Measurements from ENCODE around the gene ARVCF. TPM values are rescaled to one million over a fixed set of nuclear protein-coding genes. Genes with fewer than 3 reads are reported as not detected.

Gene ARVCF
- total and polyA plus RNA-seq, 2 experiments from 2014 or later: 15.6 to 122 TPM

DNA sequence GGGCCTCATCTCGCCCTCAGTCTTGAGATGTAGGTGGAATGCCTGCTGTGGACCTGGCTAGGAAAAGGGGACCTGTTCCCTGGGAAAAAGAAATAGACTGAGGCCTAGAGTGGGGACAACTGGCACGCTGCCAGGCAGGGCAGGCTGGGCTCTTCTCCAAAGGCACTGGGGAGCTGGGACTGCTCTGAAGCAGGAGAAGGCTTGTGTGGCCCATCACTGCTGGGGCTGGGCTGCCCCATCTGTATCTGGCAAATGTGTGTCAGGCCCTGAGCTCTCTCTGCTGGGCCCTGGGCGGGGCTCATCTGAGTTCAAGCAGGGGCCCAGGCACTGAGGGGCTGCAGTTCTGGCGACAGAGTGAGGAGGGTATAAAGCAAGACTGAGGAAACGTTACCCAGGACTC, 32.9 kb downstream of the ARVCF start:
- H3K27ac Mint-ChIP-seq: no peak overlapping the region
- H3K9me3 Mint-ChIP-seq: no peaks in the 10 kb centered on the region
- H3K4me3 Mint-ChIP-seq: no peak overlapping the region
- no peak overlapping the region for H3K4me2 ChIP-seq
- H2AFZ ChIP-seq: no peak overlapping the region
- no peak for TF ChIP-seq NANOG (IDR thresholded peaks at IDR 0.05; ENCODE audit: borderline replicate concordance)
- TF ChIP-seq ZNF331 (CRISPR knock-in tag; IDR thresholded peaks at IDR 0.05; ENCODE audit: low read depth): no peak
- no peak for TF ChIP-seq JUNB (IDR thresholded peaks at IDR 0.05; ENCODE audit: unreplicated experiment)
- no peak for TF ChIP-seq EZH2phosphoT487 (IDR thresholded peaks at IDR 0.05; ENCODE audit: unreplicated experiment)
- no peak for TF ChIP-seq STAT1 (IDR thresholded peaks at IDR 0.05; ENCODE audit: unreplicated experiment)
- no peak for TF ChIP-seq CREB1 (CRISPR knock-in tag; IDR thresholded peaks at IDR 0.05; ENCODE audit: low read depth)
- peaks cover 9% of the 10 kb centered on the region for H3K79me2 ChIP-seq (replicated peaks; ENCODE audit: insufficient read depth)
- H4K20me1 ChIP-seq (replicated peaks; ENCODE audit: insufficient read depth): no peaks in the 10 kb centered on the region; the same call in 1 of the 2 replicates
- H3K4me1 Mint-ChIP-seq: peaks cover 3% of the 10 kb centered on the region; the same call in 2 of the 3 replicates
- no peak for DNase-seq (ENCODE audit: low spot score)
- no peak overlapping the region for H3K4me3 ChIP-seq
- H3K4me1 ChIP-seq (ENCODE audit: insufficient read depth): peaks cover 8% of the 10 kb centered on the region; the same call in 1 of the 2 replicates
- no peak overlapping the region for H3K27ac ChIP-seq (ENCODE audit: low read depth)
- H3F3A ChIP-seq (replicated peaks; ENCODE audit: low read depth): no peaks in the 10 kb centered on the region
- H3K27me3 ChIP-seq (ENCODE audit: insufficient read depth): no peaks in the 10 kb centered on the region
- H3K36me3 Mint-ChIP-seq (ENCODE audit: low read depth): peaks cover 8% of the 10 kb centered on the region; the same call in 2 of the 3 replicates
- H3K9me2 ChIP-seq (ENCODE audit: insufficient read depth): no peaks in the 10 kb centered on the region
- peaks cover 7% of the 10 kb centered on the region for H3K27me3 Mint-ChIP-seq (ENCODE audit: insufficient read depth, low read depth, poor library complexity)
- 0 out of 2 replicates have a peak, but pooled peaks cover 4% of the 10 kb centered on the region for H3K36me3 ChIP-seq (ENCODE audit: insufficient read depth)
- no peak for ATAC-seq

DNA sequence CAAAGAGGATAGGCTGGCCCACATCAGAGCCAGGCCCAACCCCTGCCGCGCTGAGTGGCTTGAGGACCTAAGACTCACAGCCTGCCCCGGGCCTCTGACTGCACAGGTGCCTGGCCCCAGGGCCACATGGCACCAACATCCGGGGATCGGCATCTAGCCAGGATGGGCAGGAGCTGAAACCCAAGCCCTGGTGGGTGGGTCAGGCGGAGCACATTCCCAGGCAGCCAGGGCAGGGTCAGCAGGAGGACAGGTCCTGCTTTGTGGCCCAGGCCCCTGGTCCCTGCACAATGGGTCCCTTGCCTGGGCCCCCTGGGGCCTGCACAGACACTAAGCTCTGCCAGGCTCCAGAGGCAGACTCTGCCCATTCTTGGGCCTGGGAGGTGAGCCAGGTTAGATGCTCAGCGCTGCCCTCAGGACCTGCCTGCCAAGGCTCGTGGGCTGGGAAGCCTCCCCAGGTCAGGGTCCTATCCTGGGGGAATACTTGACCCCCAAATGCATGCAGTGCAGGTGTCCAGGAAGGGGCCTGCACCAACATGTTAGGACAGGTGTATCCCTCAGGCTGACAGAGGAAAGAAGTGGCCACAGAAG, 33.5 kb downstream of the ARVCF start:
- H2AFZ ChIP-seq: no peak overlapping the region
- Mint-ChIP-seq H3K9me3 (no peaks in the 10 kb centered on the region), H3K4me3 (no peak overlapping the region), H3K36me3 (ENCODE audit: low read depth) (peaks cover 9% of the 10 kb centered on the region), H3K4me1 (peaks cover 3% of the 10 kb centered on the region; the same call in 2 of the 3 replicates), H3K27ac (no peak overlapping the region), H3K27me3 (ENCODE audit: insufficient read depth, low read depth, poor library complexity) (peaks cover 7% of the 10 kb centered on the region)
- H3K4me1 ChIP-seq (ENCODE audit: insufficient read depth): peaks cover 8% of the 10 kb centered on the region; the same call in 1 of the 2 replicates
- no peak overlapping the region for H3K4me3 ChIP-seq
- H4K20me1 ChIP-seq (replicated peaks; ENCODE audit: insufficient read depth): no peaks in the 10 kb centered on the region; the same call in 1 of the 2 replicates
- ATAC-seq (no peak), DNase-seq (ENCODE audit: low spot score) (no peak)
- no peaks in the 10 kb centered on the region for H3K27me3 ChIP-seq (ENCODE audit: insufficient read depth)
- no peak overlapping the region for H3K4me2 ChIP-seq
- peaks cover 9% of the 10 kb centered on the region for H3K79me2 ChIP-seq (replicated peaks; ENCODE audit: insufficient read depth)
- H3F3A ChIP-seq (replicated peaks; ENCODE audit: low read depth): no peaks in the 10 kb centered on the region
- H3K27ac ChIP-seq (ENCODE audit: low read depth): no peak overlapping the region
- no peaks in the 10 kb centered on the region for H3K9me2 ChIP-seq (ENCODE audit: insufficient read depth)
- 0 out of 2 replicates have a peak, but pooled peaks cover 4% of the 10 kb centered on the region for H3K36me3 ChIP-seq (ENCODE audit: insufficient read depth)
- TF ChIP-seq ZNF114 (CRISPR knock-in tag; IDR thresholded peaks at IDR 0.05) (no peak), NANOG (IDR thresholded peaks at IDR 0.05; ENCODE audit: borderline replicate concordance) (no peak), ZNF331 (CRISPR knock-in tag; IDR thresholded peaks at IDR 0.05; ENCODE audit: low read depth) (no peak), EZH2 (IDR thresholded peaks at IDR 0.05; ENCODE audit: low read depth, unreplicated experiment) (no peak), STAT1 (IDR thresholded peaks at IDR 0.05; ENCODE audit: unreplicated experiment) (no peak), EZH2phosphoT487 (IDR thresholded peaks at IDR 0.05; ENCODE audit: unreplicated experiment) (no peak), POLR2AphosphoS5 (IDR thresholded peaks at IDR 0.05; ENCODE audit: low read depth) (no peak)
- TF ChIP-seq, protein P1, sequence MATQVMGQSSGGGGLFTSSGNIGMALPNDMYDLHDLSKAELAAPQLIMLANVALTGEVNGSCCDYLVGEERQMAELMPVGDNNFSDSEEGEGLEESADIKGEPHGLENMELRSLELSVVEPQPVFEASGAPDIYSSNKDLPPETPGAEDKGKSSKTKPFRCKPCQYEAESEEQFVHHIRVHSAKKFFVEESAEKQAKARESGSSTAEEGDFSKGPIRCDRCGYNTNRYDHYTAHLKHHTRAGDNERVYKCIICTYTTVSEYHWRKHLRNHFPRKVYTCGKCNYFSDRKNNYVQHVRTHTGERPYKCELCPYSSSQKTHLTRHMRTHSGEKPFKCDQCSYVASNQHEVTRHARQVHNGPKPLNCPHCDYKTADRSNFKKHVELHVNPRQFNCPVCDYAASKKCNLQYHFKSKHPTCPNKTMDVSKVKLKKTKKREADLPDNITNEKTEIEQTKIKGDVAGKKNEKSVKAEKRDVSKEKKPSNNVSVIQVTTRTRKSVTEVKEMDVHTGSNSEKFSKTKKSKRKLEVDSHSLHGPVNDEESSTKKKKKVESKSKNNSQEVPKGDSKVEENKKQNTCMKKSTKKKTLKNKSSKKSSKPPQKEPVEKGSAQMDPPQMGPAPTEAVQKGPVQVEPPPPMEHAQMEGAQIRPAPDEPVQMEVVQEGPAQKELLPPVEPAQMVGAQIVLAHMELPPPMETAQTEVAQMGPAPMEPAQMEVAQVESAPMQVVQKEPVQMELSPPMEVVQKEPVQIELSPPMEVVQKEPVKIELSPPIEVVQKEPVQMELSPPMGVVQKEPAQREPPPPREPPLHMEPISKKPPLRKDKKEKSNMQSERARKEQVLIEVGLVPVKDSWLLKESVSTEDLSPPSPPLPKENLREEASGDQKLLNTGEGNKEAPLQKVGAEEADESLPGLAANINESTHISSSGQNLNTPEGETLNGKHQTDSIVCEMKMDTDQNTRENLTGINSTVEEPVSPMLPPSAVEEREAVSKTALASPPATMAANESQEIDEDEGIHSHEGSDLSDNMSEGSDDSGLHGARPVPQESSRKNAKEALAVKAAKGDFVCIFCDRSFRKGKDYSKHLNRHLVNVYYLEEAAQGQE (IDR thresholded peaks at IDR 0.05; ENCODE audit: unreplicated experiment): no peak
- TF ChIP-seq, protein P2, sequence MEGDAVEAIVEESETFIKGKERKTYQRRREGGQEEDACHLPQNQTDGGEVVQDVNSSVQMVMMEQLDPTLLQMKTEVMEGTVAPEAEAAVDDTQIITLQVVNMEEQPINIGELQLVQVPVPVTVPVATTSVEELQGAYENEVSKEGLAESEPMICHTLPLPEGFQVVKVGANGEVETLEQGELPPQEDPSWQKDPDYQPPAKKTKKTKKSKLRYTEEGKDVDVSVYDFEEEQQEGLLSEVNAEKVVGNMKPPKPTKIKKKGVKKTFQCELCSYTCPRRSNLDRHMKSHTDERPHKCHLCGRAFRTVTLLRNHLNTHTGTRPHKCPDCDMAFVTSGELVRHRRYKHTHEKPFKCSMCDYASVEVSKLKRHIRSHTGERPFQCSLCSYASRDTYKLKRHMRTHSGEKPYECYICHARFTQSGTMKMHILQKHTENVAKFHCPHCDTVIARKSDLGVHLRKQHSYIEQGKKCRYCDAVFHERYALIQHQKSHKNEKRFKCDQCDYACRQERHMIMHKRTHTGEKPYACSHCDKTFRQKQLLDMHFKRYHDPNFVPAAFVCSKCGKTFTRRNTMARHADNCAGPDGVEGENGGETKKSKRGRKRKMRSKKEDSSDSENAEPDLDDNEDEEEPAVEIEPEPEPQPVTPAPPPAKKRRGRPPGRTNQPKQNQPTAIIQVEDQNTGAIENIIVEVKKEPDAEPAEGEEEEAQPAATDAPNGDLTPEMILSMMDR (conservative IDR thresholded peaks at IDR 0.05; ENCODE audit: low read depth in 2 of 2): no peak
